NCI-H187 (cell line): ENCODE data around the gene ERCC5.

Experiments
- DNase-seq, 2 experiments: peaks; one replicate each; lab custom pipeline; 2025; lab: John Stamatoyannopoulos, UW

Gene ERCC5

DNA sequence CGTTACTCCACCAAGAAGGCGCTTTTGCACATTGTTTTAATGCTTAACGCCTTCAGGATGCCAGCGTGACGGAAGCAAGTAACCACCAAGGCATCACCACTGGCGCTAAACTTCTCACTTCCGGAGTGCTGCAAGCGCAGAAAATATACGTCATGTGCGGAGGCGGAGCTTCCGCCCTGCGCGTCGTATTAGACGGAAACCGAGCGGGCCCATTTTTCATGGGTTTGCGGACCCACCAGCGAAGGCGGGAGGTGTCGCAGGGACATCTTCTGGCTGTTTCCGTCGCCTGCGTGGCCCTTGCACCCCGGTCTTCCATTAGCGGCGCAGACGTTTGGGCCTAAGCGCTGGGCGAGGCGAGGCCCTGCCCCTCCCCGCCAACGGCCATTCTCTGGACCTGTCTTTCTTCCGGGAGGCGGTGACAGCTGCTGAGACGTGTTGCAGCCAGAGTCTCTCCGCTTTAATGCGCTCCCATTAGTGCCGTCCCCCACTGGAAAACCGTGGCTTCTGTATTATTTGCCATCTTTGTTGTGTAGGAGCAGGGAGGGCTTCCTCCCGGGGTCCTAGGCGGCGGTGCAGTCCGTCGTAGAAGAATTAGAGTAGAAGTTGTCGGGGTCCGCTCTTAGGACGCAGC, at the start of gene ERCC5:
Gene ERCC5, plus strand, starts transcription at position 403 of the 631 bp plus-strand sequence. CDS start 235 bp downstream, outside the sequence.
- peak; percentile 98 to 99 for DNase-seq

DNA sequence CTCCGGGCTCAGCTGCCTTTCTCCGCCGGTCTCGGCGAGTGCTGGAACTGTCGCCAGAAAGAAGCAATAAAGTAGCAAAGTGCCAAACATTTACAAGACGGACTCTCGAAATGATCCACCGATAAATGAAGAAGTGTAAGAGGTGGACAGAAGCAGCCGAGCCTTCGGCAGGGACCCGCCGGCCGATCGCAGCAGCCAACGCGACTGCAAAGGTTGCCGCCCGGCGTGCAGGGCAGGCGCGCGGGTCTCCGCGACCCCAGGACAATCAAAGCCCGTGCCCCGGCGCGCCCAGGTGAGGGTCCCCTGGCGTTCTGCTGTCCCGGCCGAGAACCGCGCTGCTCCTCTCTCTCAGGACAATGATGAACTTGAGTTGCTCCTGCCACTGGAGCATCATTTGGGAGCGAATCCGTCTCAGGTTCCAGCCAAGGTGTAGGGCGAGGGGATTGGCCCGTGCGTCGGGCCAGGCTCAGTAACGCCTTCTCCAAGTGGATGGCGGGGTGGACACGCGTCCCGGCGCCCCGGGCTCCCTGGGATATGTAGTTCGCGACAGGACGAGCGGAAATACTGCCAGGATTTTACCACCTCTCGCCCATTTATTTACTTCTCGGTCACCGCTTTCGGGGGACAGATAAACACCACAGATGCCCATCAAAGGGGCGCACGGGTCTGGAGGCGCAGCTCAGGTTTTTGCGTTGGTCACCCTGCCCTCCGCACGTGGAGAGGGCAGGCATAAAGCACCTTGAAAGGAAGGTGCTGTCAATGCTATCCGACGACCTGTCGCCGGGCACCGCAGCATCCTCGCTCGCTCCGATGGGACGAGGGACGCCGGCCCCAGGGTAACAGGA, 47.0 kb upstream of the ERCC5 start, which contains the start of the genes BIVM and POGLUT2:
Gene BIVM, plus strand, starts transcription at position 539 of the 845 bp plus-strand sequence. CDS start 8,149 bp downstream, outside the sequence.
Gene POGLUT2, minus strand, starts transcription at position 396 of the 845 bp plus-strand sequence. Its CDS starts 306 bp downstream, at position 90.
- DNase-seq: peak; percentile 90 to 97

DNA sequence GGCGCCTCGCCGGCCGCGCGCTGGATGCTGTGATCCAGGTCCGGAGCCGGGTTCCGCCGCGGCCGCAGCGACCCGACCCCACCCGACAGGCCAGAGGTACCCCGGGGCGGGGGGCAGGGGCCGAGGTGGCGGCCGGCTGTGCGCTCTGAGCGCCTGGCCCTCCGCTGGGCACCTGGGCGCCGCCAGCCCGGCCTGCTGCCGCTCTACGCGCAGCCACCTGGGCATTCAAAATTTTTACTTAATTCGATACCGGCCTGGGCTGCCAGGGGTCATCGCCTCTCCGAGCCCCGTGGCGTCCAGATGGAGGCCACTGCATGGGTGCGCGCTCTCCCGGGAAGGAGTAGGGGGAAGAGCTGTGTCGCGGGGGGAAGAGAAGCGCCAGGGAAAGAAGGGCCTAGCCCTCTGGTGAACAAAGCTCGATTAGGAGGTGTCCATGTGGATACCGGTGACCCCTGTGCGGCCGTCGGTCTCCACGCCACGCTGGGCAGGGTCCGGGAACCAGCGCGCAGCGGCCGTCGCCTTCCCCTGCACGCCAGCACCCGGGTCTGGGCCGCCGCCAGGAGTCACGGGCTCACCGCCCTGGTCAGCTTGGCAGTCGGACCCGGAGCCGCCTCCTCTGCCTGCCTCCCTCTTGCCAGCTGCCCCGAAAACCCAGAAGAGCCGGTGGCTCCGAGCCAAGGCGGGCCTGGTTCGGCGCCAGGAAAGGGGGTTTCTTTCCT, 46.2 kb upstream of the ERCC5 start:
- peak in 1 of 2 experiments; percentile 11 for DNase-seq

DNA sequence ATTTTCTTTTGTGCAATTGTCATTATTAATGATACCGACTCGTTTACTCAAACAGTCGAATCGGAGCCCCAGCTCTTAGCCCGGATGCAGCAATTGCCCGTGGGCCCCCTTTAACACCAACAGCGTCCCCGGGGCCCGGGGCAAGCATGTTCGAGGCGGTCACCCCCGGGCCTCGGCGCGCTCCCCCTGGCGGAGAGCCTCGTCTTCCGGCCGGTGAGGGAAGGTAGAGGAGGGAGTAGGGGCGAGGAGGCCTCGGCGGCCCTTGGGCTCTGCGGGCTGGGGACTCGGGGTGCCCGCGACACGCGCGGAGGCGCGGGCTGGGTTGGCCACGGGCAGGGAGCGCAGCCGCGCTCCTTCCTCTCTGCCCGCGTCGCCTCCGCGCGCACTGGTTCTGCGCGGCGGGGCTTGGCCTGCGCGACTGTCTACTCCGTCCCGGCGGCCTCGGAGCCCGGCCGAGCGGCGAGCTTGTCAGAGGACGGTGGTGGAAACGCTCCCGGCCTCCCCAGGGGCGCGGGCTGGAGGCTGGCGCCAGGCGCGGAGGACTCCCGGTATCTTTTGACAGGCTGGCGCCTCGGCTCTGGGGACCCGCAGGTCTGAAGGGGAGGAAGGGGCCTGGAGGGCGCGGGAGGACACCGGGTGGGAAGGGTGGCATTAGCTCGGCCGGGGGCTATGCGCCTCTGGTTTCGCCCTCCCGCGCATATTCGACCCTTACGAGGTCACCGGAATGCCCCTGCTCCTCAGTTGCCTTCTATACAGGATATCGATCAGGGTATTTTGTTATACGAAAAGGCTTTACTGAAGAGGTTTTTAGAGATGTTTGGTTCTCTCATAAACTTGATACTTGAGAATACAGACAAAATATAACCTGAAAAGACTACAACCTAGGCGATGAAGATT, 45.4 kb upstream of the ERCC5 start:
- DNase-seq: peak; percentile 78 to 79

DNA sequence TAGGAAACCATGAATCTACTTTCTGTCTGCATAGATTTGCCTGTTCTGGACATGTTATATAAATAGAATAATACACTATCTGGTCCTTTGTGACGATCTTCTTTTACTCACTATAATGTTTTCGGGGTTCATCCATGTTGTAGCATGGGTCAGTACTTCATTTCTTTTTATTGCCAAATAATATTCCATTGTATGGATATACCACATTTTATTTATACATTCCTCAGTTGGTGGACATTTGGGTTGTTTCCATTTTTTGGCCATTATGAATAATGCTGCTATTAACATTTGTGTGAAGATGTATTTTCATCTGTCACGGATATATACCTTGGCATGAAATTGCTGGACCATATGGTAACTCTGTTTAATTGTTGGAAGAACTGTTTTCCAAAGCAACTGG, 40.2 kb upstream of the ERCC5 start:
- no peak for DNase-seq

DNA sequence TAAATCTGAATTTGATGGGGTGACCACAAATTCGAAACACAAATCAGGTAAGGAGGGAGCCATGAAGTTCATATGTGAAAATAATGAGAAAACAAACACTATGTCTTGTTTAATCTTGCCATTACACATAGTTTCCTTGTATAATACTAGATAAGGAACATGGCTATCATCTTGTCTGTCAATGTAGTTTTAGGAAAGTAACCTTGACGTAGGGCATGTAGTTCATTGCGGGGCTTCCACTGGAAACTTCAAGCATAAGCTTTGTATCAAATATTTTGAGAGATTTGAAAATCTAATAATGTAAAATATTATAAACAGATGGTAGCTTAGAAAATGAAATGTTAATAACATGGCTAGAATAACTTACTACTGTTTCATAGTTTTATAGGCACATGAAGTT, 38.1 kb upstream of the ERCC5 start:
- no peak for DNase-seq

DNA sequence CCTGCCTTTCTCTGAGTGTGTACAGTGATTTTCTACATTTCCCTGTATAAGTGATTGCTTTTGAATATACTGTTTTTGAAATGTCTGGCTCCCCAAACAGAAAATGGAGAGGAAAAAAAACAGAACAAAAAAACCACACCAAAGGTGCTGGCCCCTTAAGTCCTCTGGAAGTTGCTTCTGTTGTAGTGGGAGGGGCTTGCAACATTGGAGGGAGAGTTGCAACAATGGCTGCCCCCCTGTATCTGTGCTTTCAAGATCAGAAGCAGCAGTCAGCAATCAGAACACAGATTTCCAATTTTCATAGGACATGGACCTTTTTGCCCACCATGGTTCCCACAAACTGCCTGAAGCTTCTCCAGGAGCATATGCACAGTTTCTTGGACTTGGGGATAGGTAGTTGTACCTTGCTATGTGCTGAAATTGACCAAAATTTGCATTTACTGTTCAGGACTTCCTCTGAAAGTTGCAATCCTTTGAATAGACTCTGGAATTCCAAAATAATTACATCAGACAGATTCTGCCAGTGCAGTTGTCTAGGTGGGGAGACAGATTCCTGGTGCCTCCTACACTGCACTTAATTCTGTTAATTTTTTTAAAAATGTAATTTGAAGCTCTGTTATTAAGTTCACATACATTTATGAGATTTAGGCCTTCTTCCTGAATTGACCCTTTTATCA, 33.1 kb upstream of the ERCC5 start:
- no peak for DNase-seq

DNA sequence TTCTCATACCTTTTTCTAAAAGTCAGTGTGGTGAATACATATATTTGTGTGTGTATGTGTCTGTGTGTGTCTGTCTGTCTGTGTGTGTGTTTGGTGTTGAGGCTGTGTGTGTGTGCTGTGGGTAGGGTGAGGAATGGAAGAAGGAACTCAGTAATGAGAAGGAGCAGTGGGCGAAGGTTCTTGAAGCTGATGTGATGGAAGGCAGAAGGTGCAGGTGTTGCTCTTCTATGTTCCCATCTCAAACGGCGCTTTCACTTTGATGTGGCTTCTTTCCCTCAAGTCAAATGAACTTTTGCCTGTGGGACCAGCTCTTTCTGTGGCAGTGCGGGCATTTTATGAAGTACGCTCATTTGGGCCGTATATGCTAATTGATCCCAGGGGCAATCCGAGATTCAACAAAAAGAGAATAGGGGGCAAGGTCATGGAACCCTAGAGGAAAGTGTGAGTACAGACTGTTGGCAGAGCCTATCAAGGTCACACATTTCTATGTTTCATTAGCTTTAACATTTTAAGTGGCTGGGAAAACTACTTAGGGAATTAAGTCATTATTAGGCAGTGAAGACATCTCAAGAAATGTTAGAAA, 31.7 kb upstream of the ERCC5 start:
- no peak for DNase-seq

DNA sequence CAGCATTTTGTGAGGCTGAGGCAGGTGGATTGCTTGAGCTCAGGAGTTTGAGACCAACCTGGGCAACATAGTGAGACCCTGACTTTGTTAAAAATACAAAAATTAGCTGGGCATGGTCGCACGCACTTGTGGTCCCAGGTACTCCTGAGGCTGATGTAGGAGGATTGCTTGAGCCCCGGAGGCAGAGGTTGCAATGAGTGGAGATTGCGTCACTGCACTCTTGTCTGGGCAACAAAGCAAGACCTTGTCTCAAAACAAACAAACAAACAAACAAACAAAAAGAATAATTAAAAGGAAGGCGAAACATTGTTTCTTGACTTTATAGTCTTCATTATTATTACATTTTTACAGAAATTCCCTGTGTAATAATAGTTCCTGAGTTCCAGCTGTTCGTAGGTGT, 31.0 kb upstream of the ERCC5 start:
- no peak for DNase-seq

DNA sequence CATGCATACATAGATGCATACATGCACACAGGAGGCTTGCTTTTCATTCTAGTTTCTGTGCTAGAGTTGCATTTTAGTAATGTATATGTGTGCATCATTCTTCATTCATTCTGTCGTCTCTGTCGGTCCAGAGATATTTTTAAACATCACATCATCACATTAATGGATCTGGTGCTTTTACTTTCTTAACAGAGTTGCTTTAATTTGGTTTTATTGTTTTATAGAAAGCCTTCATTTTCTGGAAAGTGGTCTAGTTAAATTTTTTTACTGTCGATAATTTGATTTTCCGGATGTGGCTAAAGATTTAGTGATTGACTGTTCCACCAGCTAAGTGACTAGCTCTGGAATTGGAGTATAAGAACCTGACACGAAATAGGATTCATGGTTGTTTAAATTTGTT, 30.0 kb upstream of the ERCC5 start:
- DNase-seq: no peak

DNA sequence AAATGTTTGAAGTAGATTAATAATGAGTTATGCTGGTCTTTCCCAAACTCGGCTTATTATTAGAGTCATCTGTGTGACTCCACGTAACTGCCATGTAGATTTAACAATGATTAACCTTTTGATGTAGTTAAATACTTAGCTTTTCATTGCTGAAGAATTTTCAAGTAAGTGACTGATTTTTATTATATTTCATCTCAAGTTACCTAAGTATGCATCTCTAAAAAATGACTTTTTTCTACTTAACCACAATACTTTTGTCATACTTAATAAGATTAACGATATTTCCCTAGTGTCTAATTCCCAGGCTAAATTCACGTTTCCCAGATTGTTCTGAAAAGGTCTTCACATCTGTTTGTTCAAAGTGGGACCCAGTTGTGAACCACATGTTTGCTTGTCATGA, 29.1 kb upstream of the ERCC5 start:
- no peak for DNase-seq

DNA sequence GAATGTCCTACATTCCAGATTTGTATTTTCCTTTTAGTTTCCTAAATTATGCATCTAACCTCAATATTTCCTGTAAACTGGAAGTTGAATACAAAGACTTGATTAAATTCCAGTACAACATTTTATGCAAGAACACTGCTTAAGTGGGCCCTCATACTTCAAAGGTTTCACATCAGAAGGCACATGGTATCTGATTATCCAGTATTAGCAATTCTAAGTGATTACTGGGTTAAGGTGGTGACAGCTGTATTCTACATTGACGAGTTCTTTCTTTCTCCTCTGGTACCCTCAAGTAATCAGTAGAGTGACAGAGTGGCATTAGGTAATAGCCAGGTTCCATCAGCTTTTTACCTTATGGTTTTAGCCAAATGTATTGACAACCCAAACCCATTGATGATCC, 28.6 kb upstream of the ERCC5 start:
- no peak for DNase-seq

DNA sequence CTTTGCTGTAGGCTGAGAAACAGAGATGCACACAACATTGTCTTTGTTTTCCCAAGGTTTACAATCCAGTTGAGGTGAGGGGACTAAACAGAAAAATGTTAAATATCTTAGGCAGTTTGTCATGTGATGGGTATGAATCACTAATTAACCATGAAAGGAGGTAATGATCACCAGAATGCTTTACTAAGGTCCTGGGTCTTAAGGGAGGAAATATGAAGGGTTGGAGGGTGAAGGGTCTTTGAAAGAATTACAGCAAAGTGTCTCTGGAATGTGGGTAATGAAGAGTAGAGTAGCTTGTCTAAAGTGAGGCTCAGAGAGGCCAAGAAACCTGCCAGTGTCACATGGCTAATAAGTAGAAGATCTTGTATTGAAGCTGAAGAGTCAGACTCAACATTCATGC, 27.9 kb upstream of the ERCC5 start:
- no peak for DNase-seq

DNA sequence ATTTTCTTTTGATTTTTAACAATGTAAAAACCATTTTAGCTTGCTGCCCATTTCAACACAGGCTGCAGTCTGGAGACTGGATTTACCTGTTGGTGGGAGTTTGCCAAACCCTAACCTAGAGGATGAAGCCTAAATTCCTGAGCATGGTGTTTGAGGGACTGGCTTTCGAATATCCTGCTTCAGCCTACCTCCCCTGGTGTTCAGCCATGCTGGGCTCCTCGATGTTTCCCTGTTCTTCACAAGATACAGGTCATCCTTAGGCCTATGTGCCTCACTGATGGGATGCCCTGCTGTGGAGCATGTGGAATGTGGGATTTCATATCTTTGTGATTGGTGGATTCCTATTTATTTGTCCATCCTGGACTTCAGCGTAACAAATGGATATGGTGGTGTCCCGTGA, 20.4 kb upstream of the ERCC5 start:
- DNase-seq: no peak

DNA sequence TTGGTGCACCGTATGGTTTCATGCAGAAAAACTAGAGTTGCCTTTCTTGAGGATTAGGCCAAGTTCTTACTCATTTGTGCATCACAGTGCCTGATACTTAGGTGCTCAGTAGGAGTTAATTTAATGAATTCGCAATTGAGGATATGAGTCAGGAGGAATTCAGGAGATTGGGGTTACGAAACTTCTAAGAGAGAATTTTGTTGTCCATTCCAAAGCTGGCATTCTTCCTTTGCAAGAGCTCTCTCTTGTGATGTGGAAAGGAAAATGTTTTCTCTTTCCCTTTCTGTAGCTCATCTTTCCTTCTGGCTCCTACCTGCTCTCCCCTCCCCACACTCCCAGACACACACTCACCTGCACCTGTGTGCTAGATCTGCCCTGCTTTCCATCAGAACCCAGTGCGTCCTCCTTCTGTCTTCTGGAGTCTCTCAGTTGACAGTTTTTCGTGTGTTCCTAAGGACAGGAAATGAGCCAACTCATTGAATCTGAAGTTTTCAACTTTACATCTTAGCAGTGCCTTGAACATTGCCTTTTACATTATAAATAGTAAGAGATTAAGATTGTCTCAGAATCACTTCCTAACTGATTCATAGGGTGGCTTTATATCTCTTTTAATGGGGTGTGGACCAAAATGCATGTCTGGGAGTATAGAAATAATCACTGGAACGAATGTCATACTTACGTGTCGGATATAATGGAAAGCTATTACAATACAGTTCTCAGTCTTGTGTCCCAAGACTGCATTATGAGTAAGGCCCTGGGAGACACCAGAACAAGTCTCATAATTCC, 19.7 kb upstream of the ERCC5 start:
- DNase-seq: no peak

DNA sequence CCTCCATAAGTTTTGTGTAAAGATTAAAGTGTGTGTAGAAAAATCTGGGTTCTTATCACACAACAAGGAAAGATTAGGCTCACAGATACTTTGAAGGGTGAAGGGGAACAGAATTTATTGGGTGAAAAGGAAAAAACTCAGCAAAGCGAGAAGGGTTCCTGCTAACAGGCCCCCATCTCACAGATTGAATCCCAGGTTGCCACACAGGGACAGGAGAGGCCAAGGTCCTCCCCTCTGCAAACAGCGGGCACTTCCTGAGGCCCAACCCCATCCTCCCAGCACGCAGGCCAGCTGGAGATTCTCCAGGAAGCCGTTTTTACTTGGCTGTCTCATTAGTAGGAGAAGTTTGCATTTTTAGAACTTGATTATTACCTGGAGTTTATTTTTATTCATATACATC, 15.2 kb upstream of the ERCC5 start:
- DNase-seq: no peak

DNA sequence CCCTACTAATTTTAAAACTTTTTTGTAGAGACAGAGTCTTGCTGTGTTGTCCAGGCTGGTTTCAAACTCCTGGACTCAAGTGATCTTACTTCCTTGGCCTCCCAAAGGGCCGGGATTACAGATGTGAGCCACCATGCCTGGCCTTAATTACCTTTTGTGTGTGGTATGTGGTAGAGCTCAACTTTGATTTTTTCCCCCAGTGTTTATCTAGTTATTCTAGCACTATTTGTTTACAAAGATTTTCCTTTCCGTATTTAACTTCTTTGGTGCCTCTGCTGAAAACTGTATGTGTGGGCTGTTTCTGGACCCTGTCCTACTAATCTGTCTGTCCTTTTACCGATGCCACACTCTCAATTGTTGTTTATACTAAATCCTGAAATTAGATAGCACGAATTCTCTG, 9.4 kb upstream of the ERCC5 start:
- DNase-seq: no peak

DNA sequence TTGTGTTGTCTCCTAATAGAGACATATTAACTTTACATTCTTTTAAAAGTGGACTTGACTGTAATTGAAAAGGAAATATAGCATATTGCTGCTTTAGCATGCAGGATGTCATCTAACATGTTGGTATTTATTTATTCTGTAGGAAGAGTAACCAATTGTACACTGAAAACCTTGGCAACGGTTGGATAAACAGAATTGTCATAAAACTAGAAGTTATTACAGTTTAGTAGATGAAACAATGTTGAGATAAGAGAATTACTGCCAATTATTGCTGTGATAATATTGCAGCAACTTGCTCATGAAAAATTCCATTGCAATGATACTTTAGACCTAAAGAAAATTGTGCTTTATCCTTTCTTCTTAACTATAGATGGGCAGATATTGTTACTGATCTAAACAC, 7.6 kb upstream of the ERCC5 start:
- no peak for DNase-seq

DNA sequence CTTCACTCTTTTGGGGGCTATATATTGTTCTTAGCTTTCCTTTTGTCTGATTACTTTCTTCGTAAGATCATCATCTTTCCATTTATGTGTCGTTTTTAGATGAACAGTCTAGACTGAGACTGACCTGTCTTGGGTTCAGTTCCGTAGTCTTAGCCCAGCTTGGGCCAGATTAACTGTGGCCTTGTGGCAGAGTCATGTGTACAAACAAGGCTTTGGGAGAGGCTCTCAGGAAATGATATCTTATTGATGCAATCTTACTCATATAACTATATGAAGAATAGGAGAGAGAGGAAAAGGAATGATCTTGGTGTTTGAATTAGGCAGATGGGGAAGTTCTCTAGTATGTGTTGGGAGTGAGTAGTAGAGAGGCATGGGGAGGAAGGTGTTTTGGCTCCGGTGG, 6.8 kb upstream of the ERCC5 start:
- DNase-seq: no peak

DNA sequence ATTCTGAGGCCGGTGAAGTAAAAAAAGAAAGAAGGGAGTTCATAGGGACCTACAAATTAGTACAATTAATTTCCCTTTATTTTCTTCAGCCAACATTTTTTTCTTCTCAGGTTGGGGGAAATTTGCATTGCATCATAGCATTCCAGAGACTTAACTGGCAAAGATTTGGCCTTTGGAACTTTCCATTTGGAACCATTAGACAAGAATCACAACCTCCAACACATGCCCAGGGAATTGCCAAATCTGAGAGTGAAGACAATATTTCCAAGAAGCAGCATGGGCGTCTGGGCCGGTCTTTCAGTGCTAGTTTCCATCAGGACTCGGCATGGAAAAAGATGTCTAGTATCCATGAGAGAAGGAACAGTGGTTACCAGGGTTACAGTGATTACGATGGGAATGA, 6.4 kb upstream of the ERCC5 start:
- DNase-seq: no peak
